GM12891 (cell line): ENCODE data around the gene LIMA1.

Source experiments
- POLR2A ChIP-seq: IDR thresholded peaks from 2 replicates; pipeline ENCODE4 v1.6.1; 2011; ENCODE audit warnings: low read depth, low read length, control low read depth
- POU2F2 ChIP-seq: IDR thresholded peaks from 2 replicates; pipeline ENCODE4 v1.6.1; 2011; ENCODE audit warnings: low read depth, mild to moderate bottlenecking, control low read depth, low read length, moderate library complexity
- TAF1 ChIP-seq: IDR thresholded peaks from 2 replicates; pipeline ENCODE4 v1.6.1; 2011; ENCODE audit warnings: low read depth, low read length, control low read depth

DNA sequence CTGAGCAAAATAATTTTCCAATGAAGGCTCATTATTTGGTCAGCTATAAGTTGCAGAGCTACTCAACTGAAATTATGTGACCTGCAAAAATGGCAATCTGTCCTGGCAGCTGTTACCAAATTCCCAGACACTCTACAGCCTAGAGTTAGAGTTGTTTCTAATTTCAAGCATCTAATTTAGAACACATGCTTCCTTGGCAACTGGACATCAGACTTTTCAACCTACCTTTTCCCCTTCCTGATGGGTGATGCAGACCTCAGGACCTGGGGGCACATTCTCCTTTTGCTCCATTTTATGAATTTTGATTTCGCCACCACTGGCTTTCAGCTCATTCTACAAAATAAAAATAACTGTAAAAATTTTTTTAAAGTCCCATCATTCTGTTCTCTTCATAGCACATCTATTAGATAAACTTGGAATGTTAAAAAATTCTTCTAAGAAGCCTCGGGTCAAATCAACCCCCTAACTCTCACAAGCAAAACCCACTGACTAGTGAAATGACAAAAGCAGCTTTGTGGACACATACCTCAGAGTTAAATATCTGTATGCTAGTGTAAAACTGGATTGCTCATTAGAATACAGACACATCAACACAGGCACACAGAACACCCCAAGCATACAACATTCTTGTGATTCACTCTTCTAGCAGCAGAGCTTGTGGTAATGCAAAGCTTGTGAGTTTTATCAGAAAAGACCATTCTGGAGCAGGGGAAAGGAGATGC, 82.6 kb downstream of the LIMA1 start:
- TF ChIP-seq POLR2A (no peak), TAF1 (no peak), POU2F2 (no peak)
